ENCODE data around the gene CDK6.

- no peak for TF ChIP-seq CTCF (IDR thresholded peaks at IDR 0.05)
- no peak for TF ChIP-seq POLR2A (IDR thresholded peaks at IDR 0.05)
These were observed 275.8 kb downstream of the CDK6 start for GRCh38 chr7:92560602-92561001.

Data from thyroid gland (tissue), 4 donors.